NCI-H460 (cell line): ENCODE results near the gene NAV2. TPM values are rescaled to one million over a fixed set of nuclear protein-coding genes. Genes with fewer than 3 reads are reported as not detected.

Experiments
- DNase-seq: peaks from one replicate; pipeline ENCODE4 v3.0.0-alpha.2; 2016; ENCODE audit warnings: low read depth; ENCODE audit errors: extremely low read depth
- total RNA-seq: library from RNA; depleted of rRNA; stranded (reverse); fragments of >200 nt; shearing (Covaris generic); gene quantifications from 2 replicates; pipeline ENCODE4 v1.2.3, GENCODE V29; 2014

Gene NAV2
- total RNA-seq, 1 experiment from 2014 or later = 15.6 TPM

- no peak for DNase-seq
Measured at GRCh38 chr11:19826606-19827005, 114.0 kb downstream of the NAV2 start.

DNA sequence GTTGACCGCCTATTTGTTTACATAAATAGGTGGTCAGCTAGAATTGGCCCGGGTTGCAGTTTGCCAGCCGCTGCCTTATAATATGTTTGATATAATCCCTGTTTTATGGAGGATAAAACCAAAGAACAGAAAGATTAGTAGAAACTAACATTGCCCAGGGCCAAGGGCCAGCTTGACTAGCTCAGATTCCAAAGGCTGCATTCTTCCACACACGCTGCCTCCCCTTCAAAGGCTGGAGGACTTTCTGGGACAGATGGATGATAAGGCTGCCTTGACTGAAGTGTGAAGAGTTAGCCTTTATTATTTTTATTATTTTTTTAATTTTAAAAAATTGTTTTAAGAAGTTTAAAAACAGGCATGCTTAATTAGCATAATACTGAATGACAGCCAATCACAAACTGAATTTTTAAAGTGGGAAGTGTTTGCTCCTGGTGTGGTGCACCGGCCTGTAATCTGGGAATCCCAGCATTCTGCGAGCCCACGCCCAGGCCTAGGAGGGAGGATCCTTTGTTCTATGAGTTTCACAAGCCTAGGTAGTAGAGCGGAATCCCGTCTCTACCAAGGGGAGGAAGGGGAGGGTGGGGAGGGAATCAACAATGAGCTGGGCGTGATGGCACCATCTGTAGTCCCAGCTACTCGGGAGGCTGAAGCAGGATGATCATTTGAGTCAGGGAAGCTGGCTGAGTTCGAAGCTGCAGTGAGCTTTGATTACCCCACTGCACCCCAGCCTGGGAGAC lies 114.9 kb downstream of the NAV2 start:
- DNase-seq = peak; percentile 7

DNA sequence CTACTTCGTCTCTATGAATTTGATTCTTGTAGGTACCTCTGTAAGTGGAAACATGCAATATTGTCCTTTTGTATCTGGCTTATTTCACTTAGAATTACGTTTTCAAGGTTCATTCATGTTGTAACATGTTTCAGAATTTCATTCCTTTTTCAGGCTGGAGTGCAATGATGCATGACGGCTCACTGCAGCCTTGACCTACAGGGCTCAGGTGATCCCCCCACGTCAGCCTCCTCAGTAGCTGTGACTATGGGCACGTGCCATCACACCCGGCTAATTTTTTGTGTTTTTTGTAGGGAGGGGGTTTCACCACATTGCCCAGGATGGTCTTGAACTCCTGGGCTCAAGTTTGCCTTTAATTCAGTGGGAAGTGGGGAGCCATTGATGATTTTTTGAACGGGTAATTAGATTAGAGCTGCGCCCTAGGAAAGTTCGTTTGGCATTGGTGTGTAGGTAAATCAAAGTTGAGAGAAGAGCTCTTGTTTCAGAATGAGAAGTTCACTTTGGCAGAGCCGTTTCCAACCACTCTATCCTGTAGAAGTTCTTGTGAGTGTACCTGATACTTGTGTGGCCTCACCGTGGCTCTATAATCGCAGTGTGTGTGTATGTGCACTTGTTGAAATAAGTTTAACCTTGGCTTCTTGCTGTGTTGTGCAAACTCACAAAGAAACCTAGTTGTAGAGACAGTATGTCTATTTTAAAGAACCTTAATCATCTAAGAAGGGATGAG lies 115.9 kb downstream of the NAV2 start:
- DNase-seq = no peak

GRCh38 chr11:19829109-19829837 lies 116.6 kb downstream of the NAV2 start:
- no peak for DNase-seq

DNA sequence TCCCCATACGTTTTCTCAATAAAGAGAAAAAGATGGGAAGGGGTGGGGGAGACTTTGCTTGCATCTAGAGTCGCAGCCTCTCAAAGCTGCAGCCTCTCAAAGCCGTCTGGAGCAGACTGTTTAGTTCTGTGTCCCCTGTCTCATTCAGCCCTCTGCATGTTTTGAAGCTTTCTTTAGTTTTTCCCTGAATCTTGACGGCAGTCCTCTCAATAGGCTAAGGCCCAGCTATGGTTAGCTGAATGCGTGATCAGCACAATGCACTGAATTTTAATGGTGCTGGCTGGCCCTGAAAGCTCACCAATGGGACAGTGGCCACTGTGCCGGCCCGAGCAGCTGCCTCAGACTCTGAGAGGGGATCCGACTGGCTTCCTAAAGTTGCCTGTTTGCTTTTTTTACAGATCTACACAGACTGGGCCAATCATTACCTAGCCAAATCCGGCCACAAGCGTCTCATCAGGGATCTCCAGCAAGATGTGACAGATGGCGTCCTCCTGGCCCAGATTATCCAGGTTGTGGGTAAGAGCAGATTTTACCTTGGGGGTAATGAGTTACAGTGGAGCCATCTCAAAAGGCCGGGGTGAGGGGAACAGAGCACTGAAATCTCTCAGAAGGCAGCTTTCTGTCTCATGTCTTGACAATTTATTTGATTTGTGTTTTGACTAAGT lies 119.6 kb downstream of the NAV2 start:
- no peak for DNase-seq

- no peak for DNase-seq
Measured at GRCh38 chr11:19832901-19833300, 120.3 kb downstream of the NAV2 start.

DNA sequence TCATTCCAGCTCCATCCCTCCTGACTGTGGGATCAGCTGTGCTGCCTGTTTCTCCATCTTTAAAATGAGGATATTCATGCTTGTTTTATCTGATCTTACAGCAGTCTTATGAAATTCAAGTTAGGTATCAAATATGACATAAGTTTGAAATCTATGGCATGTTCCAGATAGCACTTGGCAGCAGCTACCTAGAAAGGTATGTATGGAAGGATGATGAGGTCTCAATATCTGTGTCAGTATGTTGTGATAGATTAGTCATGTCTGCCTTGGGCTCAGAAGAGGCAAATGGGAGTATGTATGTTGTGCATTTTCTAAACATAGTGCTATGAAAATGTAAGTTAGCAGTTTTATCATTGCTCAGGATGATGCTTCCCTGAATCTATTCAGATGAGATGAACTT lies 122.1 kb downstream of the NAV2 start:
- no peak for DNase-seq

GRCh38 chr11:19836666-19837065 lies 124.0 kb downstream of the NAV2 start:
- DNase-seq = no peak

GRCh38 chr11:19838994-19839768 lies 126.5 kb downstream of the NAV2 start:
- DNase-seq = no peak

DNA sequence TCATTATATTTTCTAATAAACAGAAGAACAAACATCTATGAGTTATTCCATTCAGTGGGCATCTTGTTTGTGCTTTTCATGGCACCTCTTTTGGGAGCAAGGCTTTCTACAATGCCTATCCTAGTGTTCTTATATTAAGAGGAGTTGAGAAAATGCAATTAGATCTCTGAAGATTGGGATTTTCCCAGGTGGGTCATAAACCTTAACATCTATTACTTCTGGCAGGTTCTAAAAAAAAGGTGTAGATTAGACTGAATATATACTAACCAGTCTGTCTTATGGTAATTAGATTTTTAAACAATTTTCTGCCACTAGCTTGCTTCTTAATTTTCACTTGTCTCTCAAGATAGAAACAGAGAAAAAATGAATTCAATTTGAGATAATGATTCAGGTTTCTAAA lies 128.3 kb downstream of the NAV2 start:
- DNase-seq = no peak

DNA sequence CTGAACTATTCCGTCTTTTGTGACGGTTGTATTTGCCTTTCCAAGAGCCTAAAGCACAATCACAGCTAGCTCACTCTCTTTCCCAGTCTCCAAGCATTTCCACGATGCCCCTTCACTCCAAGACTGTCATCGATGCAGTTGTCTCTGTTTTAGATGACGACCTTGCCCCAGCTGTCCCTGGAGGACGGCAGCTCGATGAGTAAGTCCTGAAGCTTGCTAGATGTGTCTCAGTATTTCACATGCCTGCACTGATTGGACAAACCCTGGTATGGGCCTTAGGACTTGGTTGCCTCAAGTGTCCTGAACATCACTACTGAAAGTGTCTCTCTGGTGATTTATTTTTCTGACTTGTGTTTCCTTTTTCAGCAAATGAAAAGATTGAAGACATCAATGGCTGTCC lies 129.9 kb downstream of the NAV2 start:
- no peak for DNase-seq

DNA sequence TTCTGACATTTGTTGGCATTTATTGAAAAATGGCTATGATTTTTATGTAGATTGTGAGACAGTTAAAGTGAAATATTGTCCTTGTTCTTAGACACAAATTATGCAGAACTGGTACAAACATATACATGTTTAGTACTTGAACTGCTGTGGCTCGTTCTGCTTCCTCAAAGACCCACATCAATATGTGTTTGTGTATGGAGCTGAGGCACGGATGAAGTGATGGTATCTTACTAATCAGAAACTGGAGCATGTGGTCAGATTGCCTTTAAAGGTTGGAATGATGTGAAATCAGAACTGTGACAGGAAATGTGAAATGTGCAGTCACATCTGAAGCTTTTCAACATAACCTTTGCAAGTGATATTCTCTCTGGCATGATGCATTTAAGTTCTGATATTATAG lies 130.4 kb downstream of the NAV2 start:
- DNase-seq = no peak

- DNase-seq = no peak
Measured at GRCh38 chr11:19844012-19844411, 131.4 kb downstream of the NAV2 start.

GRCh38 chr11:19844806-19845205 lies 132.2 kb downstream of the NAV2 start:
- DNase-seq = no peak

- no peak for DNase-seq
Measured at GRCh38 chr11:19845626-19846025, 133.0 kb downstream of the NAV2 start.

GRCh38 chr11:19846654-19847305 lies 134.1 kb downstream of the NAV2 start:
- DNase-seq = no peak

GRCh38 chr11:19848219-19848618 lies 135.6 kb downstream of the NAV2 start:
- DNase-seq = no peak

GRCh38 chr11:19849107-19849789 lies 136.6 kb downstream of the NAV2 start:
- DNase-seq = no peak

DNA sequence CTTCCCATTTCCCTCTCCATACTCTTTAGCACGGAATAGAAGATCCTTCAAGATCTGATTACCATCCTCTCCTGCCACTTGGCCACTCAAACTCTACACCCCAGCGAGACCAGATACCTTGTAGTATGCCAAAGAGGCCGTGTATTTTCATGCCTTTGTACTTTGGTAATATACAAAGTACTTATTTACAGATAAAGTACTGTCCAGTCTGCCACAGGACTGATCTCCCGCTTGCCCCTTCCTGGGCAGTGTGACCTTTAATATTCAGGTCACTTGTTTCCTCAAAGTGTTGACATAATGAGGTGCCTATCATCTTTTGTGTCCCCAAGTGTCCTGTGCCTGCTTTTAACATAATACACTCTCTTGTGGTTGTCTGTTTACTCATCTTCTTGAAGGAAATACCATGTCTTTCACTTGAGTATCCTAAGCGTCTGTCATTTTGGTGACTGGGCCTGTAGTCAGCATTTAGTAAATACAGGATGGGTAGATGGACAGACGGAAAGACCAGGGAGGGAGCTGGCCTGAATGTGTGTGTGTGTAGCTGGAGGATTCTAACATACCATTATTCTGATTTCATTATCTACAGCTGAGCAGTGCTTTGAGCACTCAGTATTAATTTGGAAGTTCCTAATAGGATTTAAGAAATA lies 137.4 kb downstream of the NAV2 start:
- no peak for DNase-seq
